ENCODE data around the gene TRAF3IP1.

GRCh38 chr2:238325694-238326093, 5.4 kb downstream of the TRAF3IP1 start:
- TF ChIP-seq CTCF (IDR thresholded peaks at IDR 0.05) (no peak), POLR2A (IDR thresholded peaks at IDR 0.05) (no peak)
